ENCODE measurements around the gene DIAPH2.

Gene DIAPH2

DNA sequence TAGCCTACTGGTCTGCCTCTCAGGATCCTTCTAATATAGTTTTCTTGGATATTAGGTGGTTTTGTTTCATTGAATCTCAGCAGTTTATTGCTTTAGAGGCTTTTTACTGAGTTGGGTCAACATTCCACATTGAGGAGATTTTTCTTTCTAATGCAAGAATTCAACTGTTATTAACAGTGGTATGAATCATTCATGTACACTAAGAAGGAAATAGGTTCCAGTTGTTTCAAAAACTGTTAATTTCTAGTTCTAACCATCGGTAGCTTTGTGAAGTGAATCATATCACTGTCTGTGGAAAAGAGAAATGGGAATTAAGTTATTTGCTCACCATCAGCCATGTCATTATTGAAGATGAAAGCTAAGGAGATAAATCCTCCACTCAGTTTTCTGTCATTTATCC is 530.5 kb downstream of the DIAPH2 start:
- no peak overlapping the region for H3K4me3 ChIP-seq (replicated peaks; ENCODE audit: low read depth, low read length)
- no peak for DNase-seq (ENCODE audit: extremely low read depth, low read depth)
- TF ChIP-seq, protein P1, sequence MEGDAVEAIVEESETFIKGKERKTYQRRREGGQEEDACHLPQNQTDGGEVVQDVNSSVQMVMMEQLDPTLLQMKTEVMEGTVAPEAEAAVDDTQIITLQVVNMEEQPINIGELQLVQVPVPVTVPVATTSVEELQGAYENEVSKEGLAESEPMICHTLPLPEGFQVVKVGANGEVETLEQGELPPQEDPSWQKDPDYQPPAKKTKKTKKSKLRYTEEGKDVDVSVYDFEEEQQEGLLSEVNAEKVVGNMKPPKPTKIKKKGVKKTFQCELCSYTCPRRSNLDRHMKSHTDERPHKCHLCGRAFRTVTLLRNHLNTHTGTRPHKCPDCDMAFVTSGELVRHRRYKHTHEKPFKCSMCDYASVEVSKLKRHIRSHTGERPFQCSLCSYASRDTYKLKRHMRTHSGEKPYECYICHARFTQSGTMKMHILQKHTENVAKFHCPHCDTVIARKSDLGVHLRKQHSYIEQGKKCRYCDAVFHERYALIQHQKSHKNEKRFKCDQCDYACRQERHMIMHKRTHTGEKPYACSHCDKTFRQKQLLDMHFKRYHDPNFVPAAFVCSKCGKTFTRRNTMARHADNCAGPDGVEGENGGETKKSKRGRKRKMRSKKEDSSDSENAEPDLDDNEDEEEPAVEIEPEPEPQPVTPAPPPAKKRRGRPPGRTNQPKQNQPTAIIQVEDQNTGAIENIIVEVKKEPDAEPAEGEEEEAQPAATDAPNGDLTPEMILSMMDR (IDR thresholded peaks at IDR 0.05; ENCODE audit: low read depth, low read length, missing control alignments) = no peak

GRCh38 chrX:97224148-97224547 is 539.5 kb downstream of the DIAPH2 start:
- H3K4me3 ChIP-seq (replicated peaks; ENCODE audit: low read depth, low read length) = no peak overlapping the region
- TF ChIP-seq, protein P1 (IDR thresholded peaks at IDR 0.05; ENCODE audit: low read depth, low read length, missing control alignments) = no peak
- DNase-seq (ENCODE audit: extremely low read depth, low read depth) = no peak

- H3K4me3 ChIP-seq (replicated peaks; ENCODE audit: low read depth, low read length) = no peak overlapping the region
- TF ChIP-seq, protein P1 (IDR thresholded peaks at IDR 0.05; ENCODE audit: low read depth, low read length, missing control alignments) = no peak
Measured at GRCh38 chrX:97229318-97229717, 544.7 kb downstream of the DIAPH2 start.

GRCh38 chrX:97230948-97231347 is 546.3 kb downstream of the DIAPH2 start:
- no peak for DNase-seq (ENCODE audit: extremely low read depth, low read depth)
- TF ChIP-seq, protein P1 (IDR thresholded peaks at IDR 0.05; ENCODE audit: low read depth, low read length, missing control alignments) = no peak
- no peak overlapping the region for H3K4me3 ChIP-seq (replicated peaks; ENCODE audit: low read depth, low read length)

More at GRCh38 chrX:97229318-97229717, 544.7 kb downstream of the DIAPH2 start:
- DNase-seq (ENCODE audit: extremely low read depth, low read depth) = no peak

GRCh38 chrX:97234471-97235081 is 549.9 kb downstream of the DIAPH2 start:
- TF ChIP-seq, protein P1 (IDR thresholded peaks at IDR 0.05; ENCODE audit: low read depth, low read length, missing control alignments) = no peak
- DNase-seq (ENCODE audit: extremely low read depth, low read depth) = no peak

GRCh38 chrX:97238632-97239031 is 554.0 kb downstream of the DIAPH2 start:
- no peak for DNase-seq (ENCODE audit: extremely low read depth, low read depth)
- H3K4me3 ChIP-seq (replicated peaks; ENCODE audit: low read depth, low read length) = no peak overlapping the region
- TF ChIP-seq, protein P1 (IDR thresholded peaks at IDR 0.05; ENCODE audit: low read depth, low read length, missing control alignments) = no peak

More at GRCh38 chrX:97234471-97235081, 549.9 kb downstream of the DIAPH2 start:
- no peak overlapping the region for H3K4me3 ChIP-seq (replicated peaks; ENCODE audit: low read depth, low read length)

DNA sequence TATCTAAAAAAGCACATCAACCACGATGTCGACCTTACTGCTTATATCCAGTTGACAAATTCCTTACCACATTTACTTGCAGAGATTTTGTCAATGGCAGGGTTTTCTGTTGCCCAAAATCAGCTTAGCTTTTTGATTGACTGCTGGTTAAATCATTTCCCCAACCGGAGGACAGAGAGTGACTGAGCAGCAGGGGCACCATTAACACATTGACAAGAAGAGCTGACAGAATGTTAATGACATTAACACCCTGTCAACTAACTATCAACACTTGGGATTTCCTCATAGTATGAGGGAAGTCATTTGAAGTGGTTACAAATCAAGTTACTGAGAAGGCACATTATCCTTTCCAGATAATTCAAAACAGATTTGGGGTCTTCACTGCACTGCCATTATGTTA is 567.5 kb downstream of the DIAPH2 start:
- DNase-seq (ENCODE audit: extremely low read depth, low read depth) = no peak
- H3K4me3 ChIP-seq (replicated peaks; ENCODE audit: low read depth, low read length) = no peak overlapping the region
- TF ChIP-seq, protein P1 (IDR thresholded peaks at IDR 0.05; ENCODE audit: low read depth, low read length, missing control alignments) = no peak

Measured in HFF-Myc (cell line).